Activated CD4-positive, alpha-beta T cell treated with anti-CD3 and anti-CD28 coated beads for 24 hours (primary cell): ENCODE data around the gene GCN1.
A peak's percentile ranks its signal among the peaks of the same experiment; 100 is the strongest.

ENCODE experiments used
- DNase-seq, 2 donors: peaks; one replicate each; pipeline ENCODE4 v3.0.0-alpha.2; 2020; ENCODE audit warnings: low read depth in 2 of 2

Gene GCN1

GRCh38 chr12:120093592-120094355, 100.7 kb downstream of the GCN1 start:
- no peak for DNase-seq

- DNase-seq, result no peak
Measured at GRCh38 chr12:120093336-120093591, 101.3 kb downstream of the GCN1 start.

GRCh38 chr12:120092551-120093335, 101.8 kb downstream of the GCN1 start:
- no peak for DNase-seq

- no peak for DNase-seq
Measured at GRCh38 chr12:120091371-120092090, 103.0 kb downstream of the GCN1 start.

- DNase-seq, result no peak
Measured at GRCh38 chr12:120090626-120091295, 103.8 kb downstream of the GCN1 start.

- no peak for DNase-seq
Measured at GRCh38 chr12:120090206-120090605, 104.3 kb downstream of the GCN1 start.

- no peak for DNase-seq
Measured at GRCh38 chr12:120089796-120090195, 104.7 kb downstream of the GCN1 start.

GRCh38 chr12:120089105-120089504, 105.4 kb downstream of the GCN1 start:
- no peak for DNase-seq

GRCh38 chr12:120086801-120087621, 107.5 kb downstream of the GCN1 start:
- peak; percentile 98 to 99 for DNase-seq

- no peak for DNase-seq
Measured at GRCh38 chr12:120085920-120086645, 108.4 kb downstream of the GCN1 start.

- no peak for DNase-seq
Measured at GRCh38 chr12:120081641-120082040, 112.9 kb downstream of the GCN1 start.

GRCh38 chr12:120079411-120080400, 114.8 kb downstream of the GCN1 start:
- DNase-seq, result no peak

- DNase-seq, result no peak
Measured at GRCh38 chr12:120078868-120079267, 115.6 kb downstream of the GCN1 start.

- DNase-seq, result no peak
Measured at GRCh38 chr12:120077260-120077659, 117.3 kb downstream of the GCN1 start.
